Stimulated activated CD8-positive, alpha-beta memory T cell treated with anti-CD3 and anti-CD28 coated beads, Interleukin-12 subunit alpha, Interleukin-12 subunit beta, amount 100 ng/mL, for 4 hours (primary cell): ENCODE data around the gene TNFRSF8.

Experiments used
- DNase-seq: peaks from one replicate; pipeline ENCODE4 v3.0.0-alpha.2; 2020; ENCODE audit warnings: low read depth

The TNFRSF8 gene

GRCh38 chr1:12060500-12060899 lies 2.6 kb upstream of the TNFRSF8 start:
- DNase-seq = no peak

DNA sequence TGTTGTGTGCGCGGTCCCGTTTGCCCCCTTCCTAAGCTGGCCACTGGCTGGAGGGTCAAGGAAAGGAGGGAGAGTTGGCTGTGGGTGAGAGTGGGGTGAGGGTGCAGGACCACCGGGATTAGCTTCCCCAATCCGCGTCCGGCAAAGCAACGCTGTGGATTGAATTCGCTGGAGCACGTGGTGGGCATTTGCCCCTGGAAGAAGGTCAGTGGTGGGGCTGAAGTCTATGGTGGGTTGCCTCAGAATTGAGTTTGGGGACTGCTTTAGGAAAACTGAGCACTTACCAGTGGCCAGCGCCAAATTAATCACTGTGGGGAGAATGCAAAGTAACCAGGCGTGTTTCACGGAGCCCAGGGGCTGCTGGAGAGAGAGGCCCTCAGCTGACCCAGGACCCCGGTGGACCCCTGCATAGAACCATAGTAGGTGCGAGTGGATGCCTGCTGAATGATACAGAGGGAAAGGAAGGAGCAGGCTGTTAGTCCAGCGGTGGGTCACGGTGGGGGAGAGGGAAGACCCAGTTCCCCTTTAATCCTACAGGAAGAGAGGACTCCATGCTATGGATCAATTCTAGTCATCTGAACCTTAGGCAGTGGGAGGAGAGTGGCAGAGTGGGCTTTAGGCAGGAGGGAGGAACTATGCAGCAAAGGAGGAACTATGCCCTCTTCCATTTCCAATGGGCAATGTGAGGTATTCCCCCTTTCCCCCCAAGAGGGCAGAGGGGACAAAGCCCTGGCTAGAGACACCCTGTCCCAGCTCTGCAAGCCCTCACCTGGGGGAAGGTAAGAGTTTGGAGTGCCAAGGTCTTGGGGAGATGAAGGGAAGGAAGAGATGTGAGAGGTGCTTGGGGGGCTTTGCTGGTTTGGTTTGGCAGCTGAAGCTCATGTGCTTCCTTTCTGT lies 1.2 kb downstream of the TNFRSF8 start:
- DNase-seq = no peak

GRCh38 chr1:12065872-12066271 lies 2.8 kb downstream of the TNFRSF8 start:
- no peak for DNase-seq

- DNase-seq = no peak
These were observed 5.1 kb downstream of the TNFRSF8 start for GRCh38 chr1:12067900-12068821.

- no peak for DNase-seq
These were observed 6.6 kb downstream of the TNFRSF8 start for GRCh38 chr1:12069623-12070244.

GRCh38 chr1:12071892-12072291 lies 8.8 kb downstream of the TNFRSF8 start:
- no peak for DNase-seq

- no peak for DNase-seq
These were observed 9.6 kb downstream of the TNFRSF8 start for GRCh38 chr1:12072741-12073140.

GRCh38 chr1:12073796-12074195 lies 10.7 kb downstream of the TNFRSF8 start:
- no peak for DNase-seq

- DNase-seq = no peak
These were observed 12.4 kb downstream of the TNFRSF8 start for GRCh38 chr1:12075195-12076114.

DNA sequence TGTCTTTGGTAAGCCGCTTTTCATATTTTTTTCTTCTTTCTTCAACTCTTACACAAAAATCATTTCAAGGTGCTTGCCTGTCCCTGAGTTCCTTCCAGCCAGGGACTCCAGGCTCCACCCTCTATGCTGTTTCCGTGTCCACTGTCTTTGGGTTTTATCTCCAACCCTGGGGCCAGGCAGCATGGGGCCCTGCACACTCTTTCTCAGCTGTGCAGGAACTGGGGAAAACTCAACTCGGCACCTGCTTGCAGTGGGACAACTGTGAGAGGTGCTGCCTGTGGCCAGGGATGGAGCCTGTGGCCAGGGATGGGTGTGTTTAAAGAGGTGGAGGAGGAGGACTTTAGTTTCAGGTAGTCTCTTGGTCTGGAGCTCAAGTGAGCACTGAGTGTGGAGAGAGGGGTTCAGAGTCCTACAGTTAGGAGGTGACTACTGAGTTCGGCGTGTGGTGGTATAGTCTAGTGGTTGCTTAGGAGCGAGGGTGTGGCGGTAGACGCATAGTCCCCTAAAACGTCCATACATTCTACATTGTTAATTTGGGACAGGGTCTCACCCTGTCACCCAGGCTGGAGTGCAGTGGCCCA lies 13.4 kb downstream of the TNFRSF8 start:
- DNase-seq = no peak

DNA sequence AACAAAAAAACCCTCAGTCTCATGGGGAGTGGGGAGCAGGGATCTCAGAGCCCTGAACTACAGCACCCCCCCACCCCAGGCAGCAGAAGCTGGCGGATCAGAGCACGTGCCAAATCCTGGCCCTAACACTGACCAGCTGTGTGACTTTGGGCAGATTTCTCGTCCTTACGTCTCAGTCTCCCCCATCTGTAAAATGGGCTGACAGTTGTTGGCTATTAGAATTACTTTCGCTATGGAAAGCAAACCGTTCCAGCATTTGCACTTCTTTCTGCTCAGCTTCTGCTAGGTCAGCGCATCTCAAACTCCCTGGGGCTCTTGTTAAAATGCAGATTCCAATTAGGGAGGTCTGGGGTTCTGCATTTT lies 15.5 kb downstream of the TNFRSF8 start:
- DNase-seq = no peak

GRCh38 chr1:12078938-12079861 lies 16.1 kb downstream of the TNFRSF8 start:
- DNase-seq = no peak

DNA sequence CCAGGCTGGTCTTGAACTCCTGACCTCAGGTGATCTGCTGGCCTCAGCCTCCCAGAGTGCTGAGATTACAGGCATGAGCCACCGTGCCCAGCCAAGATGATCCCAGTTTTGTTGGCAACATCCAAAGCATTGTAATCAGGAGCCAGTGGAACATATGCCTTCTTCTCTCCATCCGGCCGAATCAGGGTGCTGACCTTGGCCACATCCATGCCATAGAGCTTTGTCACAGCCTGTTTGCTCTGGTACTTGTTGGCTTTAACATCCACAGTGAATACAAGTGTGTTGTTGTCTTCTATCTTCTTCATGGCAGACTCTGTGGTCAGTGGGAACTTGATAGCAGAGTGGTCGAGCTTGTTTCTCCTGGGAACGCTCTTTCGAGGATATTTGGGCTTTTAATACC lies 17.1 kb downstream of the TNFRSF8 start:
- DNase-seq = no peak

DNA sequence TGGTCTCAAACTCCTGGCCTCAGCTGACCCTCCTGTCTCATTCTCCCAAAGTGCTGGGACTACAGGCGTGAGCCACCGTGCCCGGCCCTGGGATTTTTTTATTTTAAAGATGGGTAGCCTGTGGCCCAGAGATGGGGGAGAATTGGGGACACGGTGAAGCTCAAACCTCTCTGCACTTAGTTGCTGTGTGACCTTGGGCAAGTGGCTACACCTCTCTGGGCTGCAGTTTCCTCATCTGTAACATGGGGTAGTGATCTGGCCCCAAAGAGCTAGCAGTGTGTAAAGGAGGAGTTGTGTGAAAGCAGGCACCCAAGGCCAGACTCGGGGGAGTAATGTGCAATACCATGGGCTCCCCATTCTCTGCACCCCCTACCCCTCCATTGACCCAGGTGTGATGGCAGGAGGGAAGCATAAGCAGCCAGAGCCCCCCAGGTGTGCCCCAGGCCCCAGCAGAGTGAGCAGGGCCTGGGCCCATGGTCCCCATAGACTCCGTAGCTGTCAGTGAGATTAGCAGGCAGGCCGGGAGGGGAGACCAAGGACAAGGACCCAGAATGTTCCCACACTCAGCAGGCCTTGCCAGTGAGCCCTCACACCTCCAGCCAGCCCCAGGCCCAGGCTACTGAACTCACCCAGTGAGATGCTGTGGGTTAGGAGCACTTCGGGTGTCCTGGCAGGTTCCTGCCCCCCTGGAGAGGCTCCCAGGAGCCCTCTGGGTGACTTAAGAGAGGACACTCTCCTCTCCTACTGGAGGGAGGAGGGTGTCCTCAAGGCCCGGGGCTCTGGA lies 17.9 kb downstream of the TNFRSF8 start:
- no peak for DNase-seq

DNA sequence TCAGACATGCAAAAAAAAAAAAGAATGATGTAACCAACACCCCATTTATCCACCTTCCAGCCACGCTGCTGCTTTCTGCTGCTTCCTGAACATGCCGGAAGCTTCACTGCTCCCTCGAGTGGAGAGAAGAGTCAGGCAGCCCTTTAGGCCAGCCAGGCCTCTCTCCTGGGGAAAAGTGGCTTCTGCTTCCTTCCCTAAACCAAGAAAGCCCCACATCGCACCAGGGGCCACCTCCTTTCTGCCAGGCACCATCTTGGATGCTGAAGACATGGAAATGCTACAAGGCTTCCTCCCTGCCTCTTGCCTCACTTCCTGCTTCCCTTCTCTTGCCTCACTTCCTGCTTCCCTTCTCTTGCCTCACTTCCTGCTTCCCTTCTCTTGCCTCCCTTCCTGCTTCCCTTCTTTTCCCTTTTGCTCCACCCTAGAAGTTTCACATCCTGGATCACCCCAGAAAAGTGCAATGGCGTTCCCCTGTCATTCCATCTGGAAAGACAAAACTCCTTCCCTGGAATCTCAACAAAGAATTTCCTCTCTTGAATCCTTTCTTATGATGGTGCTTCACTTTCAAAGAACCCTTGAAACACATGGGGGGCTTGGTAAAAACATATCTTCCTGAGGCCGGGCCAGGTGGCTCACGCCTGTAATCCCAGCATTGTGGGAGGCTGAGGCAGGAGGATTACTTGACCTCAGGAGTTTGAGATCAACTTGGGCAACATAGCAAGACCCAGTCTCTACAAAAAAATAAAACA lies 18.7 kb downstream of the TNFRSF8 start:
- no peak for DNase-seq

- no peak for DNase-seq
These were observed 19.9 kb downstream of the TNFRSF8 start for GRCh38 chr1:12082988-12083387.

DNA sequence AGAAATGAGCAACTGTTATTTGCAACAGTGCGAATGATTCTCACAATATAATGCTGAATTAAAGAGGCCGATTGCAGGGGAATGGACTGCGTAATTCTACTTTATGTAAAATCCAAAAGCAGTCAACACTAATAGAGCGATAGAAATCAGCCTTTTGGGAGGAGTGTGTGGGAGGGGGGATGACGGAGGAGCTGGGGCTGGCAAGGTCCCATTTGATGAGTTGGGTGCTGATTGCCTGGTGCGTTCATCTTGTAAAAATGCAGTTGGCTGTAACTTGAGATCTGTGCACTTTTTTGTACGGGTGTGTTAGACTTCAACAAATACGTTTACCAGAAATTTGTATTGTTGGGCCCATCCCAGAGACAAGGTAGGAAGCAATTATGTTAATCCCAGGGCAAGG lies 20.7 kb downstream of the TNFRSF8 start:
- DNase-seq = no peak

DNA sequence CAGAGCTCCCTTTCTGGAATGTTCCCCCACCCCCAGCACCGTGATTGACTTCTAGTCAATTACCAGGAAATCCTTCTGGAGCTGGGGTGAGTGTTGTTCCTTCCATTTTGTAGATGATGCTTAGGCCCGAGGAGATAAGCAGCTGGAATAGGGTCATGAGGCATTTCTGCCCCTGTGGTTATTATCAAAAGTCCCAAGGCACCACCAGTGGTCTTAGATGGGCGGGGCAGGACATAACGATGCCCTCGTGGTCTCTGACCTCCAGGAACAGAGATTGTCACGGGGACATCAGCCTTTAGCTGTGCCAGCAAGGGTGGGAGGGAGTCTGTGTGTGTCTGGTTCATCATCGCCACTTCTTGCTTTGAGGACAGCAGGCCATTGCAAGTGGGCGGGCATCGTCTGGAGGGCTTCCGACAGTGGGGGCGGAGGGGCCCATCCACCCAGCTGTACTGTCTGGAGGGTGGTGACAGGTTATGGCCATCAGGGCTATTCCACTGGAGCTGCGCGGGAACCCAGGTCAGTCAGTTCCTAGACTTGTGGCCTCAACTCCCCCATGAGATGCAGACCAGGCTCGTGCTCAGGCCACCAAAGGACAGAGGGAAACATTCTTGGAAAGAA lies 22.6 kb downstream of the TNFRSF8 start:
- DNase-seq = no peak
